DLD1 (cell line): ENCODE results near the gene PRKCH.

Experiments
- in situ Hi-C: cut with HindIII; loops from 2 replicates; pipeline ENCODE4 v1.10.0; 2017; ENCODE audit warnings: low sequenced_read_pairs

Gene PRKCH

GRCh38 chr14:61574514-61574807 is 253.1 kb downstream of the PRKCH start:
- in situ Hi-C loops, result no loop called here

GRCh38 chr14:61575126-61575525 is 253.7 kb downstream of the PRKCH start:
- in situ Hi-C loops, result no loop called here

DNA sequence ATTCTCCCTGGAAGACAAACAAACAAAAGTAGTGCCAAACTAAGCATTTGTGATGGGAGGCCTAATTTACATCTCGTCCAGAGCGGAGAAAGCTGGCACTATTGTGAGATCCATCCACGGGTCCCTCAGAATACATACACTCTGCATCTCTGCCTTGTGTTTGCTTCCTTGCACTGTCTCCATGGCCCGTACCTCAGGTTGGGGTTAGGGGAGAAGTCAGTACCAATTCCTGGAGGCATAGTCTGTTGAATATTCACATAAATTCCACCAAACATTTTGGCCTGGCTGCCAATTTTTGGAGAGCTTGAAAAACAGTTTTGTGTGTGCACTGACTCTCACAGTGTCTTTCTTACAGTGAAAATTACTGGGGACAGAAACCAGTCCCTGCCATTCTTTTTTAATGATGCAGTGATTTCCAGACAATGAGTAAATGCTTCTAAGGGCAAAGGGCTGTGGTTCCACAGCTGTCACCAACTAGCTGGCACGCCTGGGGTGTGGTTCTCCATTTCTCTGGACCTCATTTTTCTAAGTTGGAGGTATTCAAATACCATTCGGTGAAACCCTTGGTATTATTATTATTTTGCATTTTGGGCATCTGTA is 254.3 kb downstream of the PRKCH start:
- in situ Hi-C loops, result no loop called here

GRCh38 chr14:61577506-61577931 is 256.1 kb downstream of the PRKCH start:
- in situ Hi-C loops, result no loop called here

DNA sequence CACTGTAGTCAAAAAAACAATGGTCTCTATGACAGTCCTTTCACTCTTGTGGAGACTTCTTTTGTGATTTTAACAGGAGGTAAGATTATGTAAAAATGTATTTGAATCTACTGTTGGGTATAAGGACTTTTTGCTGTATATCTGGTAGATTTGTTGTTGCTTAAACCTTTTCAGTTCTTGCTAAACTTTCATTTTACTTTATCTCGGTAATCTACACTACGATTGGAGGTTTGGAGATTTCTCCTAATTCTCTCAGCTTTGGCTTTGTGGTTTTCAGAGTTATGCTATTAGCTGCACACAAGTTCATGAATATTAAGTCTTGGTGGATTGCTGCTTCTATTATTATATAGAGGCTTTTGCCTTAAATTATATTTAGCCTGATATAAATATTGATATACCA is 257.4 kb downstream of the PRKCH start:
- in situ Hi-C loops, result no loop called here

DNA sequence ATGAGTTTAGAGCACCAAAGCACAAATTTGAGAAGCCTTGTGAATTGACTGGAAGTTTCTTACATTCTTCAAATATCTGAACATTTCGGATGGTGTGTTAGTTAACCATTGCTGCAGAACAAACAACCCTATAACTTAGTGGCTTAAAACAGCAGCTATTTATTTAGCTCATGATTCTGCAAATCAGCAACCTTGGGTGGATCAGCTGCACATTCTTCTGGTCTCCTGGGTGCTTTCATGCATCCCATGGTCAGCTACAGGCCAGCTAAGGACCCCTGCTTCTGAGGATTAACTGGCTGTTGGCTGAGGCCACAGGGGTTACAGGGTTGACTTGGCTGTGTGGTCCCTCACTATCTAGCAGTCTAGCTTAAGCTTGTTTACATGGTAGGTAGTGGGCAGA is 260.0 kb downstream of the PRKCH start:
- in situ Hi-C loops, result no loop called here

GRCh38 chr14:61581955-61582615 is 260.7 kb downstream of the PRKCH start:
- in situ Hi-C loops, result no loop called here

GRCh38 chr14:61582815-61583214 is 261.4 kb downstream of the PRKCH start:
- in situ Hi-C loops, result no loop called here

GRCh38 chr14:61584331-61584741 is 263.0 kb downstream of the PRKCH start:
- in situ Hi-C loops, result no loop called here

GRCh38 chr14:61585598-61586543 is 264.5 kb downstream of the PRKCH start:
- in situ Hi-C loops, result no loop called here

DNA sequence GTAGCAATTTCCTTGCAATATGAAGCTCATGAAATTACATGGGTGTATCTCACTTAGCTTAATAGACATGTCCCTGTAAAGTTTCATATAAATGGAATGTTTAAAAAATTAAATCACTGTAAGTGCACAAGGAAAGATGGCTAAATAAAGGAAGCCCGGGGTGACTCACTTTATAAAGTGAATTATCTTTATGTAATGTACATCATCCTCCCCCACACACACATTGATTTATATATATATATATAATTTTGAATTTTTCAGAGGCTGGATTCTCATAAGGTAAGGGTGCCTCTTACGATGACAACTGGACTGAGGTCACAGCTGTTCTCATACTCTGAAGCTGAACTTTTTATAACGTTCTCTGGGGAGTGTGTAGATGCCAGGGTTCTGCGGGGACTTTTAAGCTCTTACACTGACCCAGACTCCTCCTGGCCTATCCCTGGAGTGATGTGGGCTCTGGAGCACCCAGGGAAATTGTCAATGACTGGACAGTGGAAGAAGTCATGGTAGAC is 265.2 kb downstream of the PRKCH start:
- in situ Hi-C loops, result no loop called here

- in situ Hi-C loops, result no loop called here
Observed at GRCh38 chr14:61587081-61587713, 265.8 kb downstream of the PRKCH start.

DNA sequence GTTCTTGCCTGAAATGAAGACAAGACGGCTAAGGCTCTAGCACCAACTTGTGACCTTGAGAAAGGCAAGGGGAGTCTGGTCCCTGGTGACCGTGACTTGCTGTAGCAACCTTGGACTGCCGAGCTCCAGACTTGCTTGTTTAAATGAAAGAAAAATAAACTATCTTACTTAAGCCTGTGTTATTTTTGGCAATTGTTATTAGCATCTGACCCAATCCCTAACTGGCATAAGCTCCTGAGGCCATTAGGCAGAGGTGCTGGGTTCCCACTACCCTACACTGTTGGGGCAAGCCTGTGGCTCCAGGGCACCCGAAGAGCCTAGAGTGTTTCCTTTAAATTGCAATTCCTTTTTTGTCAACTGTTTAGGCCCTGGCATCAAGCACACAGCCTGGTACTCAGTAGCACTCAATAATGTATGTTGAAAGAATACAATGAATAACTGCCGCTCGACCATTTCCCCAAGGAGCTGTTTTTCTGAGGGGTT is 267.1 kb downstream of the PRKCH start:
- in situ Hi-C loops, result no loop called here

DNA sequence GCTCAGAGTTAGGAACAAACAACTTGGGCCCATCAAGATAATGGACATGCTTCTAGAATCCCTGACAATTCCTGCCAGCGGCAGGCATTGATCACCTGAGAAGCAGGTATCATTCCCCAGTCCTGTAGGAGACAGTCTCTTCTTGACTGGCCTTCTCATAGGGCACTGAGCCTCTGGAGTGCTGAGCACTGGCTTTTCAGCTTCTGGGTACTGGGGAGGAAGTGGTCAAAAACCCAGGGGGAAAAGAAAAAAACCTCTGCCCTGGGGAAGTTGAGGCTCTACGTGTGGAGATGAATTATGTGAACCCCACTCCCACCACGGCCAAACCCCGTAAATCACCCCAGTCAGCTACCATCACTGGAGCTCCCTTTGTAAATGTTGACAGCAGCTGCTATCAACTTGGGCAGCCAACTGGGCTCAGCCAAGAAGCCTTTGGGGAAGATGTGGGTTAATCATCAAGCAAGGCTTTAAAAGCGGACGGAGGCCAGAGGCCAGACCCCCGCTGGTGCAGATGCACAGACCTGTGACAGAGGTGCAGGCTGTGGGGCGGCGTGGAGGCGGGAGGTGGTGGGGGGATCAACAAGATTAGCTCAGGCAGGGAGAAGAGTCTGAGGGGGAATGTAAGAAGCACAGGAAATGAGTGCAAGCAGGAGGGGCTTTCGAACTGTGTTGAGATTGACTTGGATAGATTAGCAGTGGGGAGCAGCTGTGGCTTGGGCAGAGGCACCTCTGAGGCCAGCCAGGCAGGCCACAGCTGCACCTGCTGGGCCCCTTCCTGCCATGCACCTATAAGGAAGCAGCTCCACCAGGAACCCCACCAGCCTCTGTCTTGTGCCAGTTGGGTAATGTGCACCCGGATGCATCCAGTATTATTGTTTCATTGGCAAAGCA is 268.6 kb downstream of the PRKCH start:
- in situ Hi-C loops, result no loop called here

GRCh38 chr14:61591862-61592261 is 270.5 kb downstream of the PRKCH start:
- in situ Hi-C loops, result no loop called here

DNA sequence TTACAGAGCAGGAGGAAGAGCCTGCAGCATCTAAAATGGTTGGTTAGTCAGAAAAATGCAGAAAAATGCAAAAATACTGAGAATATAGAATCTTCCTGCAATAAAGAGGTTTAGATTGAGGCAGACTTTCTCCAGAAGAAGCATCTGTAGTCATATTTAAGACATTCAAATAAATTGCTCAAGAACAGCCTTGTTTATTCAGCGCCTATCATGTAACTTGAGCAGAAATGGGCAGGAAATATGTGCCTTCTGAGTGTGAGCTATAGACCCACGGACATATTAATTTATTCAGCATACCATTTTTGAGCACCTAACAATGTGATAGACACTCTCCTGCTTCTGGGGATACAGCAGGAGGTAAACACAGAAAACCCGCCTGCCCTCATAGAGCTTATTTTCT is 272.0 kb downstream of the PRKCH start:
- in situ Hi-C loops, result no loop called here

DNA sequence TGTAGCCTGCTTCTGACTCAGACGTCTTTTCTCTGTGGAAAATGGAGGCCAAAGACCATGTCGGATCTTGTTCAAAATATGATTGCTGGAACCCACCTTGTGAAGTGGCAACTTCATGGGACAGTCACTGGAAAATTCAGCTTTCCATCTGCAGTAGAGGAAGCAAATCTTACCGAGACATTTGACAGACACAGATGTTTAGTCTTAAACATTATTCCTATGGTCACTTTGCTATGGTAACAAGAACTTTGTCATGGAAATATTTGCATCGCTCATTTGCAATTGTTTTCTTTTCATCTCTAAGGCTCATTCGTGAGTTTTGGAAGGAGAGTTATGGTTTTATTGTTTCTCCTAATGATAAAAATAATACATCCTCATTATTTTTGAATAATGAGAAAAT is 275.6 kb downstream of the PRKCH start:
- in situ Hi-C loops, result no loop called here

DNA sequence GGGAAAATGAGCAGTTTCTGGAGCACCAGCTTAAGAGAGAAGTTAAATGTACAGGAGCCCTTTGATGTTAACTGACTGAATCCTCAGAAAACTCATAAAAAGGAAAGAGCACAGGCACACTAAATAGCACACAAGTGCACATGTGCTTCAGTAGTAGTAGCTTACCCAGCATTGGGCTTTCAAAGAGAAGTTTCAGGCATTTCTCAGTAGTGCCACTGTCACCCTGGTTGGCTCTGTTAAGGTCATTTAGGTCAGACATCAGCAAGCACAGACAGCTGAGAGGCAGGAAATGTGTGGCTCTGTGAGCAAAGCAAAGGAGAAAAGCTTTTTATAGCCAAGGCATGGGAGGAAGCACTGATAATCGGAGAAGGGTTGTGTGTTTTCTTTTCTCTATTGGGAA is 277.6 kb downstream of the PRKCH start:
- in situ Hi-C loops, result no loop called here

- in situ Hi-C loops, result no loop called here
Observed at GRCh38 chr14:61599942-61600341, 278.6 kb downstream of the PRKCH start.
